ENCODE data around the gene ASCL1.

Gene ASCL1

GRCh38 chr12:102953221-102953620, 4.3 kb upstream of the ASCL1 start:
- DNase-seq (ENCODE audit: low spot score), result no peak
- TF ChIP-seq CTCF (IDR thresholded peaks at IDR 0.05; ENCODE audit: extremely low read depth, missing control alignments), result no peak

- no peak for TF ChIP-seq CTCF (IDR thresholded peaks at IDR 0.05; ENCODE audit: extremely low read depth, missing control alignments)
- DNase-seq (ENCODE audit: low spot score), result no peak
Observed at GRCh38 chr12:102954134-102954533, 3.3 kb upstream of the ASCL1 start.

- TF ChIP-seq CTCF (IDR thresholded peaks at IDR 0.05; ENCODE audit: extremely low read depth, missing control alignments), result no peak
- DNase-seq (ENCODE audit: low spot score), result peak; percentile 21
Observed at GRCh38 chr12:102955926-102956737, 1.3 kb upstream of the ASCL1 start.

- peak; percentile 37 for DNase-seq (ENCODE audit: low spot score)
- TF ChIP-seq CTCF (IDR thresholded peaks at IDR 0.05; ENCODE audit: extremely low read depth, missing control alignments), result no peak
Observed at GRCh38 chr12:102956738-102957327, 641 bp upstream of the ASCL1 start.

- DNase-seq (ENCODE audit: low spot score), result peak; percentile 81
- TF ChIP-seq CTCF (IDR thresholded peaks at IDR 0.05; ENCODE audit: extremely low read depth, missing control alignments), result no peak
Observed at GRCh38 chr12:102958073-102958829, 777 bp downstream of the ASCL1 start.

- TF ChIP-seq CTCF (IDR thresholded peaks at IDR 0.05; ENCODE audit: extremely low read depth, missing control alignments), result no peak
- DNase-seq (ENCODE audit: low spot score), result no peak
Observed at GRCh38 chr12:102958830-102959176, 1.3 kb downstream of the ASCL1 start.

- TF ChIP-seq CTCF (IDR thresholded peaks at IDR 0.05; ENCODE audit: extremely low read depth, missing control alignments), result no peak
Observed at GRCh38 chr12:102959391-102959790, 1.9 kb downstream of the ASCL1 start.

More at GRCh38 chr12:102959391-102959790, 1.9 kb downstream of the ASCL1 start:
- DNase-seq (ENCODE audit: low spot score), result no peak
